NCI-H524 treated with DMSO at 0.1 percent for 48 hours (cell line): ENCODE results near the gene ARHGAP6.
"Not testable (repeated sequence)": the region's sequence is repeated elsewhere in the genome, so short reads cannot be mapped to it uniquely, and the experiment has no call there.

Experiments used
- DNase-seq: peaks from one replicate; lab custom pipeline; 2025; lab: John Stamatoyannopoulos, UW

The ARHGAP6 gene

DNA sequence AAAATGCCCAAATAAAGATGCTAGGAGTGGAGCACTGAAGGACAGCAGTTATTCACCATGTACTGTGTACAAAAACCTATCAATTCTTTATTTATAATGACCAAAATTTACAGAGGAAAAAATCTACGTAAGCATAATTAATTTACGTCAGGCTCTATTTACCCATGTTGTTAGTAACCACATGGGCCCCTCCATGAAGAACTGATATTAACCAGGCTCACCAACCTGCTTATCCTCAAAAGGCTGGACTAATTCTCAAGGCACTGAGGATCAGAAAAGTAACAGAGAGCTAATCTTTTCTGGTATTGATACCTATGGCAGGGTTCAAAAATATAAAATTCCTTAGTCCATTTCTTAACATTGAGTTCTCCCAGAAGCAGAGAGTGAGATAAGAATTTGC is 140.0 kb downstream of the ARHGAP6 start:
- DNase-seq, result no peak

DNA sequence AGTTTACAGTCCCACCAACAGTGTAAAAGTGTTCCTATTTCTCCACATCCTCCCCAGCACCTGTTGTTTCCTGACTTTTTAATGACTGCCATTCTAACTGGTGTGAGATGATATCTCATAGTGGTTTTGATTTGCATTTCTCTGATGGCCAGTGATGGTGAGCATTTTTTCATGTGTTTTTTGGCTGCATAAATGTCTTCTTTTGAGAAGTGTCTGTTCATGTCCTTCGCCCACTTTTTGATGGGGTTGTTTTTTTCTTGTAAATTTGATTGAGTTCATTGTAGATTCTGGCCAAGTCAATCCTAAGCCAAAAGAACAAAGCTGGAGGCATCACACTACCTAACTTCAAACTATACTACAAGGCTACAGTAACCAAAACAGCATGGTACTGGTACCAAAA is 146.5 kb downstream of the ARHGAP6 start:
- DNase-seq, result not testable (repeated sequence)

DNA sequence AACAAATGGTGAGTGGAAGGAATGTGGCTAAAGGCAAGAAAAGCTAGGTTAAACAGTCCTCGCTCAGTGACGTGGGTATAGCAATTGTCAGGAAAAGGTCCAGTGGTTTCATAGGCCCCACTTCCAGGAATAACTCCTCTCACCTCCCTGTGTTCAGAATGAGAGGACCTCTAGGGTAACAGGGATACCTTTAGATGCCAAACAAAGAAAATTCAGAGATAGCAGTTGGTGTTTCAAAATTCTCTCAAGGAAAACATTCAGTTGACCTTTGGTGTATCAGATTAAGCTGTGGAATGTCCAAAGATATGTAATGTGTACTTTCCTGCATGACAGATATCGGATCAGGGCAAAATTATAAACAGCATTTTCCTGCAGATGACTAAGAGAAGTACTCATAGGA is 155.9 kb downstream of the ARHGAP6 start:
- no peak for DNase-seq

- DNase-seq, result no peak
These were observed 161.5 kb downstream of the ARHGAP6 start for GRCh38 chrX:11504234-11504633.

- no peak for DNase-seq
These were observed 166.4 kb downstream of the ARHGAP6 start for GRCh38 chrX:11499076-11500044.

DNA sequence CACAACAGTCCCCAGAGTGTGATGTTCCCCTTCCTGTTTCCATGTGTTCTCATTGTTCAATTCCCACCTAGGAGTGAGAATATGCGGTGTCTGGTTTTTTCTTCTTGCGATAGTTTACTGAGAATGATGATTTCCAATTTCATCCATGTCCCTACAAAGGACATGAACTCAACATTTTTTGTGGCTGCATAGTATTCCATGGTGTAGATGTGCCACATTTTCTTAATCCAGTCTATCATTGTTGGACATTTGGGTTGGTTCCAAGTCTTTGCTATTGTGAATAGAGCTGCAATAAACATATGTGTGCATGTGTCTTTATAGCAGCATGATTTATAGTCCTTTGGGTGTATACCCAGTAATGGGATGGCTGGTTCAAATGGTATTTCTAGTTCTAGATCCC is 174.3 kb downstream of the ARHGAP6 start:
- not testable (repeated sequence) for DNase-seq

DNA sequence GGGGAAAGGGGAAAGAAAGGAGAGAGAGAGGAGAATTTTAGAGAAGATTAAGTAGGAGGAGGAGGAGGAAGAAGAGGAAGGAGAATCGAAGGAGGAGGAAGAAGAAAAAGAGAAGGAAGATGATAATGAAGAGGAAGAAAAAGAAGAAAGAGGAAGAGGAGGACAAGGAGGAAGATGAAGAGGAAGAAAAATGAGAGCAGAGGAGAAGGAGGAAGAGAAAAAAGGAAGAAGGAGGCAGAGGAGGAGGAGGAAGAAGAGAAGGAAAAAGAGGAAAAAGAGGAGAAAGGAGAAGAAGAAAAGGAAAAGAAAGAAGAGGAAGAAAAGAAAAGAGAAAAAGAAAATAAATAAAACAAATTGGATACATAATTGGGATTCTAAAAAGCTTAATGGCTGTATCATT is 181.4 kb downstream of the ARHGAP6 start:
- no peak for DNase-seq

DNA sequence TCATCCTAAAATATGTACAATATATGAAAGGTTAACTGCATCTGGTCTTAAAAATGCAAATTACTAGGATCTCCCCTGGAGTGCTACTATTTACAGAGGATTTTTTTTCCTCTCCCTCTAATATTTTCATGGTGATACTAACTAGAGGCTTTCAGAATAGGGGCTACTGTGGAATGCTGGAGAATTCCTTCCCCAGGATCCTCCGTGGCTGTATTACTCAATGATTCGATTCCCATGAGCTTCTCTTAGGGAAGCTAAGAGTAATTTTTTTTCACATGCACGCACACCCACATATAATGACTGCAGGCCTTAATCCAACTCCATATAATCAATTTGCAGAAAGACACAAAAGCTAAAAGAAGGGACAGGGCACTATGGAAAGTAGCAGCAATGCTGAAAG is 184.7 kb downstream of the ARHGAP6 start:
- DNase-seq, result no peak

DNA sequence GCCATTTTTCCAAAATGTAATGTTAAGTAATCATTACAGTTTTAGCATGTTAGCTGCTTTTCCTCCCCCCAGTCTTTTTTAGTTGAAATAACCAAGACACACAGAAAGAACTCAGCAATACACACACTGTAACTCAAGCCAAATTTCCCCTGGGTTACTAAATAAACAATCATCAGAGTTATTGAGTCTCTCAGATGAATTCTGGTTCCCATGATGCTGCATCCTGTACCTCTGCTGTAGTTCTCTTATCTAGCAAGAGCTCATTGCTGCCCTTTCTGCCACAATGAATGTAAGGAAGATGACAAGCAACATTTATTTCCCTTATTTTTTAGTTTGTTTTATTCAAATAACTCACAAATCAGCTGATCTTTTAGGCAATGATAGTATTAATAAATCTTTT is 185.1 kb downstream of the ARHGAP6 start:
- DNase-seq, result no peak

DNA sequence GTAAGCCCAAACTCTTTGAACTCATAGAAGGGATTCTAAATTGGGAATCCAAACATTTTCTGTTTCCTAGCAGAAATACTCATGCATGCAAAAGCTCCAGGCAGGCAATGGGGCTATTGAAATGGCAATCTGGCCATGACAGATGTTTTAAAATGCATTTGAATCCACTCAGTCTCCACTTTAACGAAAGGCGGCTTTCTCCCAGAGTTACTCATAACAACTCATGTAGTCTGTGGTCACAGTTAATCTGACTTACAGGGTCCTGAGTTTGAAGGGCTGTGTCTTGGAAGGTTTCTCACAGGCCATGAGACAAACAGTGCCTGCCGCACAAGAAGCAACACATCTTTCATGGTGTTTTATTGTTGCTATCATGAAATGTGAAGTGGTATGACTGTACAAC is 186.8 kb downstream of the ARHGAP6 start:
- DNase-seq, result peak; percentile 39

- no peak for DNase-seq
These were observed 187.7 kb downstream of the ARHGAP6 start for GRCh38 chrX:11478026-11478425.

DNA sequence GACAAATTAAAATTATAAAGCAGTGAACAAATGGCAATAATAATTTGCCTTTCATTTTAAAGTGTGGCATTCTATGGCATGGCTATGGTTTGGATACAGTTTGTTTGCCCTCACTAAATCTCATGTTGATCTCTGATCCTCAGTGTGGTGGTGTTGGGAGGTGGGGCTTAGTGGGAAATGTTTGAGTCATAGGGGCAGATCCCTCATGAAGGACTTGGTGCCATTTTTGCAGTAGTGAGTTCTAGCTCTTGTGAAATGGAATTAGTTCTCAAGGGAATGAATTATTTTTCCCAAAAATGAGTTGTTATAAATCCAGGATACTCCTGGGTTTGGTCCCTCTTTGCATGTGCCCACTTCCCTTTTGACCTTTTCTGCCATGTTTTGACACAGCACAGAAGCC is 191.1 kb downstream of the ARHGAP6 start:
- DNase-seq, result no peak

- no peak for DNase-seq
These were observed 191.7 kb downstream of the ARHGAP6 start for GRCh38 chrX:11474021-11474420.

GRCh38 chrX:11472879-11473278 is 192.8 kb downstream of the ARHGAP6 start:
- no peak for DNase-seq

GRCh38 chrX:11472381-11472780 is 193.3 kb downstream of the ARHGAP6 start:
- DNase-seq, result no peak

DNA sequence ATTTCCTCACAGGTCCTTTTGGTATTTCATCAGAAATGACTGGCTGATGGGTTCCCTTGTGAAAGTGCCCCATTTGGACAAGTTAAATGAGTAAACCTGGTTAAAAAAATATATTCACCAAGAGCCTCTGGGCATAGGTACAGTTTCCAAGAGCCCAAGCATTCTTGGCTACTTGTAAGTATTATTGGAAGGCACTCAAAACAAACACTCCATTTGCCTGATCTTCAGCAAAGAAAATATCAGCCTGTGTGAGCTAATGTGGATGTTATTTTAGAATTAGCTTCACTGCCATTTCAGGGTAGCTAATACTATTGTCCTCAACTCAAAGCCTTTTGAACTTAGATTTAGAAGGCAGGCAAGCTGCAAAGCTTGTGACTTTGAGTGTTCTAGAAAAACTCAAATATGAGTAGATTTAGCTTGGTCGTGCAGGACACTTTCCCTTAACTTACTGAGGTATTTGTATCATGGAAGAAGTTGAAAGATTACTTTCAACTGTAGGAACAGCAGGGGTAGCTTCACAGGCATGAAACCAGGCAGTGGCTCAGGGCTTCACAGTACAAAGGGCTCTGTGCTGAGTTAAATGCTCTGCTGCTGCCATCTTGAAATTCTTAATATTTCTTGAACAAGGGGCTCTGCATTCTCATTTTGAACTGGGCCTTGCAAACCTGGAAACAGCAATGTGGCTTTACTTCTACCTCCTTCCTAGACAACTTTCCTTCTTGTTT is 195.3 kb downstream of the ARHGAP6 start:
- DNase-seq, result no peak

DNA sequence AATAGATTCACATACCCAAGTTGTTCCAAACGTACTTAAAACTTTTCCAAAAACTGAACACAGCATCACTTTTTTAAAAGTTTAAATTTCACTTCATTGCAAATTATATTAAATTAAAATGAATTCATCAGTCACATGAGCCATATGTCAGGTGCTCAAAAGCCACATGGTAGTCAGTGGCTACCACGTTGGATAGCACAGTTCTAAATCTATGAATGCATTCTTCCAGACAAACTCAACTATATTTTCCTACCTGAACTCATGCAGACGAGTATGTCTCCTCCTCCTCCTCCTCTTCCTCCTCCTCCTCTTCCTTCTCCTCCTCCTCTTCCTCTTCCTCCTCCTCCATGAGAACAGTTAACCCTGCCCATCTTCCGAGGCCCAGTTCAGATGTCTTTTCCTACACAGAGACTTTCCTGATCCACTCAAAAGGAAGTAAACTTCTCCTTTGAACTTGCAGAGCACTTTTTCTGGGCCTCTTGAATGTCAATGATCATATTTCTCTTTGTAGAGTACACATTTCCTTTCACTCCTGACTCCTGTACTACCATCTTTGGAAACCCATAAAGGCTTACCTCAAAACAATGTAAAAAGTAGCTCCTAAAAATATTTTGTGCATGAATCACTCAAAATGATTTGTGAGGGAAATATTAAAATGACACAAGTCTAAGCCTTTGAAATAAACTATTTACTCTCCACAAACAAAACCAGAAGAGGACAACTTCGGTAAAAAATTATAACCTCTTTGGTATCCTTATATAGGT is 199.9 kb downstream of the ARHGAP6 start:
- no peak for DNase-seq

DNA sequence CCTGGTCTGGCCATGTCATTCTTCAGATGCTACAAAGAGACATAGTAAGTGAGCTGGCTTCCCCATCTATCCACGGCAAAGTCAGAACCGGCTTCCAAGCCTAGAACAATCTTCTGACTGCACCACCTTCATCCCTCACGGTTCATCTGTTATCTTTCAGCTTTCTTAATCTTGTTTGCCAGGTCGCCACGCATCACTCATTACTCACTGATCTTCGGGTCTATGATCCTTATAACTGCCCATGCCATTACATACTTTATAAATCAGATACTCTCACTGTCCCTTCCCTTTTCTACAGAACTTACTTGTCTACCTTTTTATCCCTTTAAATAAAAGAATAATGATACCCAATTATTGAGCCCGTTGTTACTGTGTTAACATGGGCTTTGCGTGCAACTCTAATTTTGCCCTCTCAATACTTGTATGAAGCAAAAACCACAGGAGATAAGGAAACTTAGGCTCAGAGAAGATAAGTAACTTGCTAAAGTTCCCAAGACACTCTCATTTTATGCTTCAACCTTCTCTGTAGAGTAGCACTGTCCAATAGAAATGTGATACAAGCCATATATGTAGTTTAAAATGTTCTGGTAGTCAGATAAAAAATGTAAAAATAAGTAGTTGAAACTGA is 200.8 kb downstream of the ARHGAP6 start:
- no peak for DNase-seq

DNA sequence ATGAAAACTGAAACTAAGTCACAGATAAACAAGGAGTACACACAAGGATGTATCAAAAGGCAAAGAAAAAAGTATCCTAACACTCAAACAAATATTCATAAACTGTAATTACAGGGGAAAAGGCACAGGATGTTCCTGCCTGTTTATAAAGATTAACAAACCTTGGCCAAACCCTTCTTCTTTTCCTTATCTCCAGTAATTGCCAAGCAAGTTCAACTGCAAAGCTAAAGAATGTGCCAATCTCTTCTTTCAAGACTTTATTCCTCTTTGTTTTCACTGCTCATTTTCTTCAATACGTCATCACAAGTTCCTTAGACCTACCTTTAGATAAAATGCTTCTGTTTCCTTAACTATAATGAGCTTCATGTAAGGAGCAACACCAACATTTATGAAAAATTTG is 201.3 kb downstream of the ARHGAP6 start:
- DNase-seq, result no peak

DNA sequence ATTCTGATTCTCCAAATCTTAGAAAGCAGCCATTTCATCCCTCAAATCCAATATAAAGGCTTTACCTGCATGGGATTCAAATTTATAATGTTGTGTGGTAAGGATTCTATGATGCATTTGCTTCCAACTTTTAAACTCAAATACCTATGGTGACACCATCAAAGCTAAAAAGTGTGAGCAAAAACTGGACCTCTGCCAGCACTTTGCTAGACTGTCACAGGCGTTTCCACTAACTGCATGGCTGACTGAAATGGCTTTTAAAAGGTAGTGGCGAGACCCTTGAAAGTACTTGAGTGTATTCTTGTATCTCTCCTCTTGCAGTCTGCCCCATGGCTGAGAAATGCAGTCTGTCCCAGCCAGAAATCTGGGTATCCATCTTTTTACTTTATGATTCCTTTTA is 203.1 kb downstream of the ARHGAP6 start:
- DNase-seq, result no peak

- DNase-seq, result no peak
These were observed 203.6 kb downstream of the ARHGAP6 start for GRCh38 chrX:11462136-11462535.
